PC-9 (cell line): Measurements from ENCODE around the gene RAB33B.

ENCODE experiments used
- EZH2 ChIP-seq: fragments of 200-600 bp; sonication (generic); IDR thresholded peaks from 2 replicates; pipeline ENCODE4 v1.8.0; 2017; ENCODE audit warnings: antibody characterized with exemption, low read depth
- TF ChIP-seq, protein P1 (sequence below): fragments of 200-600 bp; sonication (generic); conservative IDR thresholded peaks from 2 replicates; pipeline ENCODE4 v1.6.1; 2017; ENCODE audit warnings: mixed run types, antibody characterized with exemption, mild to moderate bottlenecking, moderate library complexity

DNA sequence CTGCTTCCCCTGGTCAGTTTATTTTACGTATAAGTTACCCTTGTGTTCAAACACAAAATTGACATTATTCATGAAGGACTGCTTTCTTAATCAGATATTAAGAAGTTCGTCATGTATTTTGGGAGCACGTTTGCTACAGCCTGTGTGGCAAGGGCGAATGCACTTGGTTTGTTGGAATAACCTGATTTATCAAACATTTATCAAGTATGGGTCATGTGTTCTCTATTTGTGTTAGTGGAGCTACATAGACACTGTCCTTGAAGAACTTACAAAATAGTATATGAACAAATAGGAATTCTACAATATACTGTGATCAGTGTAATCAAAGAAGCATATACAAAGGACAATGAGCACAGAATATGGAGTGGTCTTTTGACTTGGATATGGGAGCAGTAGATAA, 22.4 kb downstream of the RAB33B start:
- TF ChIP-seq, protein P1, sequence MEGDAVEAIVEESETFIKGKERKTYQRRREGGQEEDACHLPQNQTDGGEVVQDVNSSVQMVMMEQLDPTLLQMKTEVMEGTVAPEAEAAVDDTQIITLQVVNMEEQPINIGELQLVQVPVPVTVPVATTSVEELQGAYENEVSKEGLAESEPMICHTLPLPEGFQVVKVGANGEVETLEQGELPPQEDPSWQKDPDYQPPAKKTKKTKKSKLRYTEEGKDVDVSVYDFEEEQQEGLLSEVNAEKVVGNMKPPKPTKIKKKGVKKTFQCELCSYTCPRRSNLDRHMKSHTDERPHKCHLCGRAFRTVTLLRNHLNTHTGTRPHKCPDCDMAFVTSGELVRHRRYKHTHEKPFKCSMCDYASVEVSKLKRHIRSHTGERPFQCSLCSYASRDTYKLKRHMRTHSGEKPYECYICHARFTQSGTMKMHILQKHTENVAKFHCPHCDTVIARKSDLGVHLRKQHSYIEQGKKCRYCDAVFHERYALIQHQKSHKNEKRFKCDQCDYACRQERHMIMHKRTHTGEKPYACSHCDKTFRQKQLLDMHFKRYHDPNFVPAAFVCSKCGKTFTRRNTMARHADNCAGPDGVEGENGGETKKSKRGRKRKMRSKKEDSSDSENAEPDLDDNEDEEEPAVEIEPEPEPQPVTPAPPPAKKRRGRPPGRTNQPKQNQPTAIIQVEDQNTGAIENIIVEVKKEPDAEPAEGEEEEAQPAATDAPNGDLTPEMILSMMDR, result no peak
- no peak for TF ChIP-seq EZH2
